Panc1 (cell line): ENCODE measurements around the gene NUDT4. TPM values are rescaled to one million over a fixed set of nuclear protein-coding genes. Genes with fewer than 3 reads are reported as not detected.
A peak's percentile ranks its signal among the peaks of the same experiment; 100 is the strongest.

ENCODE experiments used
- ATAC-seq: fragments of 200-7000 bp; cut with Tn5 transposase; 2 replicates; pipeline ENCODE4 v1.9.1; 2020; ENCODE audit warnings: mild to moderate bottlenecking, moderate library complexity
- BruUV-seq: library from RNA; stranded (reverse); fragments of 400-500 nt; replicated peaks from 2 replicates; lab custom pipeline; 2021; lab: Mats Ljungman, UMichigan
- CTCF ChIA-PET: fragments of 300-600 bp; sonication (Branson Sonifier 250); formaldehyde crosslinking; loops from one replicate; lab custom pipeline; 2022; ENCODE audit warnings: antibody characterized with exemption; lab: Charles Lee
- POLR2A ChIA-PET: fragments of 300-600 bp; sonication (Branson Sonifier 250); formaldehyde crosslinking; loops from one replicate; lab custom pipeline; 2022; ENCODE audit warnings: antibody characterized with exemption; lab: Charles Lee
- DNase-seq: peaks from one replicate; pipeline ENCODE4 v3.0.0-alpha.2; 2010; ENCODE audit warnings: low read depth, low spot score
- H3K27ac ChIP-seq: 2 replicates; pipeline ENCODE4 v1.5.1; 2011; ENCODE audit warnings: mild to moderate bottlenecking, low read length, inconsistent platforms
- H3K27me3 ChIP-seq: fragments of 200-500 bp; sonication (Bioruptor generic); 2 replicates; pipeline ENCODE4 v1.6.0; 2014; ENCODE audit warnings: low read length, inconsistent platforms; ENCODE audit not compliant: control insufficient read depth, insufficient read depth
- H3K36me3 ChIP-seq: fragments of 200-500 bp; sonication (Bioruptor generic); 2 replicates; pipeline ENCODE4 v1.5.1; 2014; ENCODE audit warnings: inconsistent platforms, mild to moderate bottlenecking, low read length, moderate library complexity; ENCODE audit not compliant: control insufficient read depth, insufficient read depth
- H3K4me1 ChIP-seq: 2 replicates; pipeline ENCODE4 v1.5.1; 2011; ENCODE audit warnings: inconsistent platforms, mild to moderate bottlenecking, low read length, moderate library complexity; ENCODE audit not compliant: control insufficient read depth, insufficient read depth
- H3K4me3 ChIP-seq, 2 experiments: 2 replicates each; pipeline ENCODE4 v1.5.1; 2011 to 2012; ENCODE audit warnings: low read depth in 2 of 2, low read length in 2 of 2, mild to moderate bottlenecking in 2 of 2, inconsistent platforms in 1 of 2, moderate library complexity in 1 of 2
- H3K9me3 ChIP-seq: fragments of 200-500 bp; sonication (Bioruptor generic); 2 replicates; pipeline ENCODE4 v1.5.1; 2014; ENCODE audit warnings: low read depth, mild to moderate bottlenecking, inconsistent platforms, low read length, moderate library complexity; ENCODE audit not compliant: control insufficient read depth, insufficient read depth
- CTCF ChIP-seq: fragments of 450-650 bp; IDR thresholded peaks from 2 replicates; pipeline ENCODE4 v1.5.1; 2017; ENCODE audit warnings: mild to moderate bottlenecking
- POLR2AphosphoS5 ChIP-seq: IDR thresholded peaks from 2 replicates; pipeline ENCODE4 v1.6.1; 2012; ENCODE audit warnings: mild to moderate bottlenecking, low read depth, low read length, moderate library complexity
- REST ChIP-seq, 2 experiments: IDR thresholded peaks; 2 replicates each; pipeline ENCODE4 v1.6.1; 2011 to 2012; ENCODE audit warnings: low read depth in 2 of 2, control low read depth in 1 of 2, low read length in 1 of 2, mild to moderate bottlenecking in 1 of 2, moderate library complexity in 1 of 2; ENCODE audit not compliant: insufficient read depth in 1 of 2
- SIN3A ChIP-seq: IDR thresholded peaks from 2 replicates; pipeline ENCODE4 v1.6.1; 2012; ENCODE audit warnings: low read depth, mild to moderate bottlenecking, low read length, moderate library complexity, borderline replicate concordance; ENCODE audit not compliant: insufficient read depth
- TCF7L2 ChIP-seq: IDR thresholded peaks from 2 replicates; pipeline ENCODE4 v1.6.1; 2011; ENCODE audit warnings: mild to moderate bottlenecking, low read depth, low read length, inconsistent platforms
- in situ Hi-C: cut with HindIII; loops from 2 replicates; pipeline ENCODE4 v1.10.0; 2016; ENCODE audit warnings: low sequenced_read_pairs, low pct_unique_long_range_greater_than_20kb
- intact Hi-C: fragments of 100-400 bp; cut with micrococcal nuclease; formaldehyde crosslinking; loops from one replicate; pipeline ENCODE4 v1.10.0; 2022; ENCODE audit not compliant: unreplicated experiment
- total RNA-seq: library from RNA; stranded (reverse); gene quantifications from one replicate; pipeline ENCODE4 v1.2.1, GENCODE V29; 2021; ENCODE audit not compliant: unreplicated experiment

NUDT4 gene
- total RNA-seq, 1 experiment from 2014 or later: 45.7 TPM

- BruUV-seq: no TSS peak
- no peak overlapping the region for H3K27ac ChIP-seq
- ATAC-seq (no peak), DNase-seq (no peak)
- H3K36me3 ChIP-seq: no peaks in the 10 kb centered on the region
- H3K9me3 ChIP-seq: no peaks in the 10 kb centered on the region
- no peak overlapping the region for H3K4me3 ChIP-seq
- intact Hi-C loops: no loop called here
- peaks cover 21% of the 10 kb centered on the region for H3K4me1 ChIP-seq
- POLR2A ChIA-PET: no interaction called here
- in situ Hi-C loops: no loop called here
- CTCF ChIA-PET: no interaction called here
- no peaks in the 10 kb centered on the region for H3K27me3 ChIP-seq
- no peak for TF ChIP-seq REST (IDR thresholded peaks at IDR 0.05; ENCODE audit: insufficient read depth in 1 of 2, low read depth in 2 of 2, low read length in 1 of 2)
- no peak for TF ChIP-seq POLR2AphosphoS5
- TF ChIP-seq TCF7L2: no peak
- TF ChIP-seq SIN3A: no peak
- no peak for TF ChIP-seq CTCF
These were observed 40.3 kb downstream of the NUDT4 start for GRCh38 chr12:93417967-93418480.

GRCh38 chr12:93419388-93420034 is 41.8 kb downstream of the NUDT4 start:
- BruUV-seq: no TSS peak
- TF ChIP-seq SIN3A (no peak), TCF7L2 (no peak), REST (IDR thresholded peaks at IDR 0.05; ENCODE audit: insufficient read depth in 1 of 2, low read depth in 2 of 2, low read length in 1 of 2) (no peak), CTCF (peak; percentile 71), POLR2AphosphoS5 (no peak)
- Histone ChIP-seq H3K36me3 (no peaks in the 10 kb centered on the region), H3K27me3 (no peaks in the 10 kb centered on the region), H3K4me1 (peaks cover 36% of the 10 kb centered on the region), H3K9me3 (no peaks in the 10 kb centered on the region), H3K4me3 (no peak overlapping the region), H3K27ac (no peak overlapping the region)
- CTCF ChIA-PET: interaction anchor here (0.6 to 1.3 kb wide), 7 partner anchors 8 to 862 kb away, joined by 3 to 5 read pairs (median 3); no protein-coding TSS in a partner anchor
- POLR2A ChIA-PET: no interaction called here
- ATAC-seq (no peak), DNase-seq (no peak)
- in situ Hi-C loops: no loop called here
- intact Hi-C loops: loop anchor here (10.0 kb wide), 1 partner anchor 685 kb away; no protein-coding TSS in a partner anchor
